Dermis blood vessel endothelial cell (primary cell): ENCODE results near the gene FBXL3. TPM values are rescaled to one million over a fixed set of nuclear protein-coding genes. Genes with fewer than 3 reads are reported as not detected.
"Not testable (repeated sequence)": the region's sequence is repeated elsewhere in the genome, so short reads cannot be mapped to it uniquely, and the experiment has no call there.

Experiments
- DNase-seq: peaks from one replicate; pipeline ENCODE4 v3.0.0; 2010
- total RNA-seq: library from RNA; depleted of rRNA; stranded (reverse); fragments of >200 nt; gene quantifications from 2 replicates; pipeline ENCODE4 v1.2.3, GENCODE V29; 2014

The FBXL3 gene
- total RNA-seq, 1 donor from 2014 or later = 77.1 TPM

GRCh38 chr13:77026255-77026860 is 601 bp downstream of the FBXL3 start:
- peak; percentile 65 for DNase-seq

GRCh38 chr13:77022341-77022740 is 4.6 kb downstream of the FBXL3 start:
- peak; percentile 8 for DNase-seq

GRCh38 chr13:77019756-77020155 is 7.2 kb downstream of the FBXL3 start:
- no peak for DNase-seq

GRCh38 chr13:77016888-77017623 is 9.9 kb downstream of the FBXL3 start:
- DNase-seq = no peak

GRCh38 chr13:77016251-77016812 is 10.6 kb downstream of the FBXL3 start:
- DNase-seq = no peak

- DNase-seq = no peak
Observed at GRCh38 chr13:77014906-77015685, 11.9 kb downstream of the FBXL3 start.

GRCh38 chr13:77013853-77014542 is 13.0 kb downstream of the FBXL3 start:
- no peak for DNase-seq

- DNase-seq = not testable (repeated sequence)
Observed at GRCh38 chr13:77009719-77010118, 17.2 kb downstream of the FBXL3 start.

- no peak for DNase-seq
Observed at GRCh38 chr13:77009011-77009410, 17.9 kb downstream of the FBXL3 start.

GRCh38 chr13:77008337-77008736 is 18.6 kb downstream of the FBXL3 start:
- not testable (repeated sequence) for DNase-seq

GRCh38 chr13:77002590-77003190 is 24.3 kb downstream of the FBXL3 start:
- DNase-seq = peak; percentile 72

- no peak for DNase-seq
Observed at GRCh38 chr13:77001963-77002587, 24.9 kb downstream of the FBXL3 start.

- no peak for DNase-seq
Observed at GRCh38 chr13:77001540-77001939, 25.4 kb downstream of the FBXL3 start.

- no peak for DNase-seq
Observed at GRCh38 chr13:77000475-77000874, 26.5 kb downstream of the FBXL3 start.

- no peak for DNase-seq
Observed at GRCh38 chr13:76994281-76994680, 32.7 kb downstream of the FBXL3 start.

- DNase-seq = no peak
Observed at GRCh38 chr13:76993473-76993872, 33.5 kb downstream of the FBXL3 start.

- peak; percentile 10 for DNase-seq
Observed at GRCh38 chr13:76993021-76993420, 33.9 kb downstream of the FBXL3 start.

GRCh38 chr13:76992548-76993001 is 34.4 kb downstream of the FBXL3 start:
- DNase-seq = peak; percentile 42

- DNase-seq = peak; percentile 92
Observed at GRCh38 chr13:76991796-76992547, 35.0 kb downstream of the FBXL3 start, which contains the start of gene CLN5. CLN5 (plus strand) TSS chr13:76992081; CDS start chr13:76992099, 18 bp downstream.

GRCh38 chr13:76991432-76991795 is 35.5 kb downstream of the FBXL3 start:
- DNase-seq = peak; percentile 47

GRCh38 chr13:76983676-76984075 is 43.3 kb downstream of the FBXL3 start:
- no peak for DNase-seq
